Lung (tissue), 12 donors: ENCODE results near the gene TTC27. TPM values are rescaled to one million over a fixed set of nuclear protein-coding genes. Genes with fewer than 3 reads are reported as not detected.

Experiments
- ATAC-seq: fragments of 200-7000 bp; cut with Tn5 transposase; one replicate; pipeline ENCODE4 v1.9.1; 2020; ENCODE audit warnings: moderate number of reproducible peaks; ENCODE audit not compliant: insufficient read depth, low FRiP score
- DNase-seq, 3 donors: peaks; one replicate each; pipeline ENCODE4 v3.0.0-alpha.2; 2013 to 2017
- H3K27ac ChIP-seq, 2 donors: one replicate each; pipeline ENCODE4 v1.5.1; 2013; ENCODE audit warnings: mild to moderate bottlenecking in 2 of 2, moderate library complexity in 2 of 2, control low read depth in 1 of 2, inconsistent platforms in 1 of 2, low read depth in 1 of 2, low read length in 1 of 2
- H3K27me3 ChIP-seq, 3 donors: one replicate each; pipeline ENCODE4 v1.5.1; 2013; ENCODE audit warnings: low read length in 2 of 3; ENCODE audit not compliant: control insufficient read depth in 3 of 3, insufficient read depth in 3 of 3
- H3K36me3 ChIP-seq, 4 donors: one replicate each; pipeline ENCODE4 v1.5.1; 2013; ENCODE audit warnings: low read length in 4 of 4, mild to moderate bottlenecking in 1 of 4, moderate library complexity in 1 of 4; ENCODE audit not compliant: control insufficient read depth in 4 of 4, insufficient read depth in 4 of 4
- H3K4me1 ChIP-seq, 5 donors: one replicate each; pipeline ENCODE4 v1.5.1; 2013; ENCODE audit warnings: low read length in 5 of 5, mild to moderate bottlenecking in 2 of 5, moderate library complexity in 1 of 5; ENCODE audit not compliant: control insufficient read depth in 5 of 5, insufficient read depth in 5 of 5
- H3K4me3 ChIP-seq: one replicate; pipeline ENCODE4 v1.5.1; 2013; ENCODE audit warnings: mild to moderate bottlenecking, control low read depth, moderate library complexity
- H3K9ac ChIP-seq, 2 donors: one replicate each; pipeline ENCODE4 v1.5.1; 2013; ENCODE audit warnings: low read length in 2 of 2, control low read depth in 1 of 2; ENCODE audit not compliant: insufficient read depth in 1 of 2
- H3K9me3 ChIP-seq, 4 donors: one replicate each; pipeline ENCODE4 v1.5.1; 2013; ENCODE audit warnings: low read length in 3 of 4, mild to moderate bottlenecking in 1 of 4, moderate library complexity in 1 of 4; ENCODE audit not compliant: control insufficient read depth in 4 of 4, insufficient read depth in 3 of 4
- WGBS, 2 donors: extraction: QIAGEN DNeasy Blood & Tissue Kit; methylation state at CpG; one replicate each; pipeline ENCODE4 v1.1.7; 2013; 5-methylcytosine and 5-hydroxymethylcytosine counted together
- polyA plus RNA-seq, 2 donors: library from polyadenylated mRNA; stranded (reverse); fragments of 200-250 nt; gene quantifications; one replicate each; pipeline ENCODE4 v1.2.1, GENCODE V29; 2013
- total RNA-seq, 2 donors: library from RNA; depleted of rRNA in 1 of 2; stranded (reverse); fragments of >200 nt in 1 of 2; gene quantifications; one replicate each; pipeline ENCODE4 v1.2.1, GENCODE V29; 2014 to 2021
- TF ChIP-seq, protein P1 (sequence below): IDR thresholded peaks from 2 replicates; pipeline ENCODE4 v1.5.1; 2012; ENCODE audit warnings: mild to moderate bottlenecking; ENCODE audit errors: control extremely low read depth, extremely low read depth
- donor health status: control.
- donor health status: control.
- donor health status: Bipolar disorder and iron deficiency.
- donor health status: healthy.
- donor health status: DM: yes; HTN: yes; CAD: no.

TTC27 gene
- total and polyA plus RNA-seq, 4 donors = 5.2 to 17.4 (median 12.3) TPM

DNA sequence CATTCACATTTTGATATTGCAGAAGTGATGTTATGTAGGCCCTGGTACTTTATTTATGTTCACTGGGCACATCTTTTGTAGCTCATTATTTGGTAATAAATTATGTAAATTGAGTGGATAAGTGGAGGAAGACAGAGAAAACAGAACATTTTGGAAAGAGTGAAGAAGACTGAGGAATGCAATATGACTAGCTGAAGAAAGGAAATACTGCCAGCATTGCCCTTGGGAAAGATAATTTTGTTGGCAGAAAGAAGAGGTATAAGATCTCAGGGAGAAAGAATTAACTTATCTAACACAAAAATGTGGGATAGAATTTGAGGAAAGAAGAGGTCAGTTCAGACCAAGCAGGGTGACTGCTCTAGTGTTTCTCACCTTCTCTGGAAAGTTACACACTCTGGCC is 118.8 kb downstream of the TTC27 start:
- DNase-seq = no peak
- Histone ChIP-seq H3K36me3 (peaks cover 0 to 5% (median 3%) of the 10 kb centered on the region in 4 donors), H3K4me3 (no peak overlapping the region), H3K9ac (no peak overlapping the region), H3K27me3 (no peaks in the 10 kb centered on the region), H3K9me3 (no peaks in the 10 kb centered on the region), H3K27ac (no peak overlapping the region), H3K4me1 (peaks cover 0 to 16% (median 0%) of the 10 kb centered on the region in 5 donors)
- ATAC-seq = no peak
- TF ChIP-seq, protein P1, sequence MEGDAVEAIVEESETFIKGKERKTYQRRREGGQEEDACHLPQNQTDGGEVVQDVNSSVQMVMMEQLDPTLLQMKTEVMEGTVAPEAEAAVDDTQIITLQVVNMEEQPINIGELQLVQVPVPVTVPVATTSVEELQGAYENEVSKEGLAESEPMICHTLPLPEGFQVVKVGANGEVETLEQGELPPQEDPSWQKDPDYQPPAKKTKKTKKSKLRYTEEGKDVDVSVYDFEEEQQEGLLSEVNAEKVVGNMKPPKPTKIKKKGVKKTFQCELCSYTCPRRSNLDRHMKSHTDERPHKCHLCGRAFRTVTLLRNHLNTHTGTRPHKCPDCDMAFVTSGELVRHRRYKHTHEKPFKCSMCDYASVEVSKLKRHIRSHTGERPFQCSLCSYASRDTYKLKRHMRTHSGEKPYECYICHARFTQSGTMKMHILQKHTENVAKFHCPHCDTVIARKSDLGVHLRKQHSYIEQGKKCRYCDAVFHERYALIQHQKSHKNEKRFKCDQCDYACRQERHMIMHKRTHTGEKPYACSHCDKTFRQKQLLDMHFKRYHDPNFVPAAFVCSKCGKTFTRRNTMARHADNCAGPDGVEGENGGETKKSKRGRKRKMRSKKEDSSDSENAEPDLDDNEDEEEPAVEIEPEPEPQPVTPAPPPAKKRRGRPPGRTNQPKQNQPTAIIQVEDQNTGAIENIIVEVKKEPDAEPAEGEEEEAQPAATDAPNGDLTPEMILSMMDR = no peak

DNA sequence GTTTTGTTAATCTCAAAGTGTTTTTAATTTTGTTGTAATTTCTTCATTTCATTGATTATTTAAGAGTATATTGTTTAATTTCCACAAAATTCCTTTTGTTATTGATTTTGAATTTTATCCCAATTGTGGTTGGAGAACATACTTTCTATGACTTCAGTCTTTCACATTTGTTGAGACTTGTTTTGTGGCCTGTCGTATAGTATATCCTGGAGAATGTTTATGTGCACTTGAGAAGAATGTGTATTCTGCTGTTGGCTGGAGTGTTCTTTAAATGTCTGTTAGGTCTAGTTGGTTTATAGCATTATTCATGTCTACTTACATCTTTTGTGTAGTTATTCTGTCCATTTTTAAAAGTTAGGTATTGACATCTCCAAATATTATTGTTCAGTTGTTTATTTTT is 120.3 kb downstream of the TTC27 start:
- Histone ChIP-seq H3K36me3 (peaks cover 0 to 5% (median 3%) of the 10 kb centered on the region in 4 donors), H3K27me3 (no peaks in the 10 kb centered on the region), H3K4me1 (peaks cover 0 to 15% (median 3%) of the 10 kb centered on the region in 5 donors), H3K9ac (no peak overlapping the region), H3K9me3 (no peaks in the 10 kb centered on the region), H3K27ac (no peak overlapping the region), H3K4me3 (no peak overlapping the region)
- ATAC-seq = no peak
- 92 to 97% methylated on average over 1 of the region's 1 CpG for WGBS, 2 donors
- no peak for DNase-seq
- TF ChIP-seq, protein P1 = no peak

DNA sequence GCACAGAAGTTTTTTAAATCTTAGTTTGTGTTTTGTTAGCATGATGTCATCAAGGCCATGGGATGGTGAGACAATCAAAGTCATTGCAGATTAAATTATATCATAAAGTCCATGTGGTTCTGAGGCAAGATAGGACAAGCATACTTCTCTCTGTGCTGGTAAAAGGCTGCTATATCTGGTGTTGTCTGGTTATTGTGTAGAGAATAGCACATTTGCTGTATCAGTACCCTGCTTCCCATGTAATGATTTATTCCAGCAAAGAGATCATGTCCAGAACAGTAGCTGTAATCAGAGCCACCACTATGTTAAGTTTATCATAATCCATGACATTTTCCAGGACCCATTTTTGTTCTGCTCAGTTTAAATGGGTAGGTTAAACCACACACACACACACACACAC is 123.0 kb downstream of the TTC27 start:
- no peaks in the 10 kb centered on the region for H3K27me3 ChIP-seq
- TF ChIP-seq, protein P1 = no peak
- no peak overlapping the region for H3K9ac ChIP-seq
- no peak for ATAC-seq
- H3K4me1 ChIP-seq = peaks cover 0 to 14% (median 3%) of the 10 kb centered on the region in 5 donors
- no peak overlapping the region for H3K4me3 ChIP-seq
- H3K27ac ChIP-seq = no peak overlapping the region
- peaks cover 0 to 5% (median 3%) of the 10 kb centered on the region in 4 donors for H3K36me3 ChIP-seq
- no peaks in the 10 kb centered on the region for H3K9me3 ChIP-seq
- DNase-seq = no peak

DNA sequence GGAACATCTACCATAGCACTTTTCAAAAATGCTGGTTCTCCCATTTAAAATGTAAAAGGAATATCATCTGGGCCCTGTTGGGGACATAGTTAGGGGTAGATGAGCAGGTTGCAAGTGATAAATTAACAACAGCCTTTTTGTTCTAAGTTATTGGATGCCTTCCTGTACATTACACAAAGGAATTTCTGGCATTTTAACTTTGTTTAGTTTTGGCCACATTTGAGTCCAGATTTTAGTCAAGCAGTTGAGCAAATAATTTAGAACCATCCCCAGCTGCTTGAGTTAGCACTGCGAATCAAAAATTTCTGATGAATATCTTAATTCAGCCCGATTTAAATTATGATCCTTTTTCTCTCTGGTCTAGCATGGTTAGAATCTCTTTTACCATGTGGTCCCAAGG is 124.4 kb downstream of the TTC27 start:
- DNase-seq (peak in 2 of 3 donors; percentile 29 to 36), ATAC-seq (no peak)
- no peak overlapping the region for H3K27ac ChIP-seq
- peaks cover 0 to 6% (median 3%) of the 10 kb centered on the region in 4 donors for H3K36me3 ChIP-seq
- H3K9ac ChIP-seq = no peak overlapping the region
- no peak overlapping the region for H3K4me3 ChIP-seq
- TF ChIP-seq, protein P1 = no peak
- H3K4me1 ChIP-seq = peaks cover 0 to 14% (median 3%) of the 10 kb centered on the region in 5 donors
- no peaks in the 10 kb centered on the region for H3K27me3 ChIP-seq
- no peaks in the 10 kb centered on the region for H3K9me3 ChIP-seq
- 65 to 86% methylated on average over 2 of the region's 2 CpGs for WGBS, 2 donors
